NCI-H1092 (cell line): Measurements from ENCODE around the gene DCLK1.
"Not testable (repeated sequence)": the region's sequence is repeated elsewhere in the genome, so short reads cannot be mapped to it uniquely, and the experiment has no call there.

Source experiments
- DNase-seq: peaks from one replicate; lab custom pipeline; 2025; lab: John Stamatoyannopoulos, UW

The DCLK1 gene

GRCh38 chr13:36130552-36131221 is 495 bp downstream of the DCLK1 start:
- peak; percentile 39 for DNase-seq

GRCh38 chr13:36130193-36130551 is 1.0 kb downstream of the DCLK1 start:
- DNase-seq: no peak

DNA sequence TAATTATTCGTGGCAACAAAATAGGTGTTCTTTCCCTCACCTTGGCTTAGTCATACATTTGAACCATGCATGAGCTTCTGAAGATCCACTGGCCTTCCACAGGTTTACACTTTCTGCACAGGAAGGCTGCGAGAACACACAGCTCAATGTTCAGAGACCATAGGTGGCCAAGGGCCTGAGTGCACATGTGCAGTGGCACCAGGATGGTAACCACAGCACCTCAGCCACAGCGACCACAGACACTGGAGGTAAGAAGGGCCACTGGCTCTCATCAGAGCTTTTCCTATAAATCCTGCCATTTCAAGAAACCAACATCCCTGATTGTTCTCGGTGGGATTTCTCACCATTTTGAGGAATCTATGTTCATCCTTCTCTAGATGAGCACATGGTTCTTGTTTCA is 1.6 kb downstream of the DCLK1 start:
- DNase-seq: no peak

DNA sequence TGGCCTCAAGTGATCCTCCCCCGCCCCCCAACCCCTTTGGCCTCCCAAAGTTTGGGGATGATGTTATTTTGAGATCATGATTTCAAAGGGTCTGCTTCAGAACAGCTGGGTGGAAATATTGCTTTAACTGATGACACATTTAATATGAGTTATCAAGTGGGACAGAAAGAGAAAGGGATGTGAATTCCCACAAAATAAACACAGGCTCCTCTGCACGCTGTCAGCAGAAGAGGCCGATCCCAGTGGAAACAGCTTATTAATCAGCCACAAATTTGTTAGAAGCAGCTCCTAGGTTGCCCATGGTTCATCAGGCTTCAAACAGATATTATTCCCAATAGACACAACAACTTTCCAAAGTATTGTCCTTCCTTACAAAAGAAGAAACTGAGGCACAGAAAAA is 4.7 kb downstream of the DCLK1 start:
- no peak for DNase-seq

- no peak for DNase-seq
These were observed 5.3 kb downstream of the DCLK1 start for GRCh38 chr13:36125841-36126240.

DNA sequence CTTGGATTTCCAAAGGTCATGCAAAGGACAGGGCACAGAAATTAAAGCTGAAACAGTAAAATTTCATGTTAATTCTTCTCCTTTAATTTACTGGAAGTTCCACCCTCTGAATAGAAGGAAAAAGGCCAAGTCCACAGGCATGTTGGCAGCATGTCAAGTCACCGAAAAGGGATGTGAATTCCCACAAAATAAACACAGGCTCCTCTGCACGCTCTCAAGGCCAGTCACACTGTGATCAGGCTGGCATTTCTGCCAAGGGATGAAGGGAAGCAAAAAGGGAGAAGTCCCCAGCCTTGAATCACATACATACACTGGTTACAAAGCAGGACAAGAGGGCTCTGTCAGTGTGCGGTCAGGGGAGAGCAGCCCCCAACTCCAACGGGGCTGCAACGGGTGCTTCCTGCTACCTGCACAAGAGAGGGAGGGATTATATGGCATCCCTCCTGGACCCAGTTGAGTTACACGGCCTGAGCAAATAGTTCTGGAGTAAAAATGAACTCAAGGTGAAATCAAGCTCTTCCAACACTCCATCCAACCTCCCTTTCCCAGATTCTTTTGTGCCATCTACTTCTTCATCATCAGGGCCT is 6.9 kb downstream of the DCLK1 start:
- no peak for DNase-seq

- no peak for DNase-seq
These were observed 15.9 kb downstream of the DCLK1 start for GRCh38 chr13:36115306-36115705.

- DNase-seq: no peak
These were observed 16.9 kb downstream of the DCLK1 start for GRCh38 chr13:36114233-36114632.

- no peak for DNase-seq
These were observed 22.2 kb downstream of the DCLK1 start for GRCh38 chr13:36108954-36109353.

DNA sequence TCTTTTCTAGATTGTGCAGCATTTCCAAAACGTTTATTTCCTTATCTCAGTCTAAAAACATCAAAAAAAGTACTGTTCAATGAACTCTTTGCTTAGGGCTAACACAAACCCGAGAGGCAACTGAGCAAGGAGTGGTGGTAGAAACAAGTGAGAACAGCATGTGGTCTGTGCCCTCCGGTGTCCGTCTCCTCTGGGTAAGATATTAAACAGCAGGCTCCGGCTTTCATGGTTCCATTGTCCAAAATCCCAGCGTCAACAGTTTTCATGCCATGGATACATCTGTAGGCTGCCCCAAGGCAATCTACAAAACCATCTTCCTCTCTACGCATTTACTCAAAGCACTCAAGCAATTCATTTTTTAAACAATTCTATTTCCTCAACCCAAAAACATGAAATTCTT is 22.8 kb downstream of the DCLK1 start:
- no peak for DNase-seq

- no peak for DNase-seq
These were observed 23.7 kb downstream of the DCLK1 start for GRCh38 chr13:36107521-36107920.

GRCh38 chr13:36105726-36106125 is 25.5 kb downstream of the DCLK1 start:
- no peak for DNase-seq

DNA sequence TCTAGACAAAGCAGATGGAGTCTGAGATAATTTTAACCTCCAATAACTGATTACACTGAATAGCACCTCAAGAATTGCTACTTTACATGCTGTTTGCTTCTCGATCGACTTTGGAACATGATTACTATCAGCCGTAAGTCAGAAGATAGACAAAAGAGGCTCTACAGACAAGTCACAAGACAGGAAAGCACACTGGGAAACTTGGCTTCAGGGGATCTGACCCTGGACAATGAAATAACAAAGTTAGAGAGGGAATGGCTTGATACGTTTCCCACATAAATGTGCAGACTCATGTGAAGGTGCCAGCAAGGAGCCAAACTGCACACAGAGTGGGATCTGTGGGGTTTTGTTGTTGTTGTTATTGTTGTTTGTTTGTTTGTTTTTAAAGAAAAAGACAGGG is 28.5 kb downstream of the DCLK1 start:
- no peak for DNase-seq

GRCh38 chr13:36101907-36102306 is 29.3 kb downstream of the DCLK1 start:
- DNase-seq: not testable (repeated sequence)

DNA sequence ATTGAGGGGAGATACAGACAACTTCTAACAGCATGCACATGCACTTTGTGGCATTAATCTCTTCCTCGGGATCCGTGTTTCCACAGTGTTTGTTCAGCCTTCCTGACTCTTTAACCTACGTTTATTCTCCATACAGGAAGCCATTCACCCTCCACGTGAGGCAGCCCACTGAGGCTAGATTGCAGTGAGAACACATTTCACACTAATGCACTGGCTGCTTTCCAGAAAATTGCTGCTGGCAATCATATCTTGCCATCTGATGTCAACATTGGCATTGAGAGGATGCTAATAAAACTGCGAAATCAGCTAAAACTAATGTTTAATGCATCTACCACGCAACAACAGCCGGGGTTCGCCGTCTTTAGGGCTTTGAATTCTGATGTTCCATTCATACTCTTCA is 30.0 kb downstream of the DCLK1 start:
- DNase-seq: peak; percentile 37

- DNase-seq: no peak
These were observed 33.1 kb downstream of the DCLK1 start for GRCh38 chr13:36098080-36098479.

DNA sequence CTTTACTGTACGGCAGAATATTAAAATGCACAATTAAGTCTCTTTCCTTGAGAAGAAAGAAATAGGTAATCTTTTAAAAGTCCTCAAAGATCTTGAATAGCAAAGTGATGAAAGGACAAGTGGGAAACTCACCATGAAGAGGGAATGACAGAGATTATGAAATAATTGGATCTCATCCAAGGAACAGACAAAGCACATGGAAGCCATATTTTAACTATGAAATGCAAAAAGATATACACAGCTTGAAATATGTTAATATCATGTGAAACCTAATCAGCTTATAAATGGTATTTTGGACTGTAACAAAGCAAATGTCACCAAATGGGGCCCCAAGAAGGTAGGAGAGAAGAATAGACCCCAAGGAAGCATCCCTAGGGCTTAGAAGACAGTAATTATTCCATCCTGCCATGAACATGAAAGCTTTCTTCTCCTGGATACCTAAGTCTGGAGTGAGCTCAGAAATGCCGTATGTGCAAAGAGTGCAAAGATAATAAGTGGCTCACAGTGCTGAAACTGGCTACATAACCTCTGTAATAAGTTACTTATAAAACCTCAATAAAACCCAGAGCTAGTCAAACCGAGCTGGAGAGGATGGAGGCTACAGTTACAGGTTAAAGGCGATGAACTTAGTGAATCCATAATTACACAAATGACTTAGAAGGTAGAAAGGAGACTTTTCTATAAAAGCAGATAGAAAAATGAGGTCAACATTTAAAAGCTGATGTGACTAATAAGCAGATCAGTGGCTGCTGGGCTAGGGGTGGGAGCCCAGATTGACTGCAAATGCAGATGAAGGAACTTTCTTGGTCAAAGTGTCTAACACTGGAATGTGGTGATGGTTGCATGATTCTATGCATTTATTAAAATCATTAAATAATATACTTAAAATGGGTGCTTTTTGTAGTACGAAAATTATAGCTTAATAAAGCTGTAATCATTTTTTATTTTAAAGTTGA is 34.4 kb downstream of the DCLK1 start:
- no peak for DNase-seq

DNA sequence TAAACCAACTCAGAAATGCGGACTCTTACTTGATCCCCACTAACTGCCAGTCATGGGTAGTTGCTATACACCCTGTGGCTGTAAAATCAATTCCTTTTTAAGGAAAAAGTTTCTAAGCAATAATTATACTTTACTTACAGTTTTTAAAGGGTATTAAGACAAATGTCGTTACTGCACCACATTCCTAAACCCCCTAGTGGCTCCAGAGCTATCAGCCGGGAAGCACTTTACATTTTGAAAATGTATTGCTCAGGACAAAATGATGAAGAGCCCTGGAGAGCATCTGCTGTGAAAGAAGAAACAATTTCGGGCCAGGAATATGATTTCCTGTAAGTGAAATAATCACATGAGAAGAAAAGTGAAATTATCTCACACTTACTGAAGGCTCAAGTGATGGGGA is 36.7 kb downstream of the DCLK1 start:
- no peak for DNase-seq

GRCh38 chr13:36090592-36090991 is 40.6 kb downstream of the DCLK1 start:
- no peak for DNase-seq

- DNase-seq: no peak
These were observed 42.0 kb downstream of the DCLK1 start for GRCh38 chr13:36089130-36089647.

GRCh38 chr13:36088463-36088862 is 42.7 kb downstream of the DCLK1 start:
- no peak for DNase-seq

DNA sequence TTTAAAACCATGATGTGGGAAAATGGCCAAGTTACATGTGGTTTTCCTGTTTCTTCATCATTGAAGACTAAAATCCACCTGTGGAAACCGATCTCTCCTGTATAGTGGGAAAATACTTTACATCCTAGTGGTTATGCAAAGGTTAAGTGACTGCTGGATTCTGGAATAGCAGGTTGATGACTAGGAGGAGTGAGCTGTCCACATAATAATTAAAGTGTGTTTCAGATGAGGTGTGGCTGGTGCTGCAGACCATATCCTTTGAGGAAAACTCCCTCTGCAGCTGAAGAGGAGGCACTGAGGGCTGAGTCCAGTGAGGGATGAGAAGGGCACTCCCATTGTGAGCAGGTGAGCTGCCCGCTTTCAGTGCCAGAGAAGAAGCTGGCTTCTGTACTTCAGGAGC is 43.2 kb downstream of the DCLK1 start:
- DNase-seq: no peak

DNA sequence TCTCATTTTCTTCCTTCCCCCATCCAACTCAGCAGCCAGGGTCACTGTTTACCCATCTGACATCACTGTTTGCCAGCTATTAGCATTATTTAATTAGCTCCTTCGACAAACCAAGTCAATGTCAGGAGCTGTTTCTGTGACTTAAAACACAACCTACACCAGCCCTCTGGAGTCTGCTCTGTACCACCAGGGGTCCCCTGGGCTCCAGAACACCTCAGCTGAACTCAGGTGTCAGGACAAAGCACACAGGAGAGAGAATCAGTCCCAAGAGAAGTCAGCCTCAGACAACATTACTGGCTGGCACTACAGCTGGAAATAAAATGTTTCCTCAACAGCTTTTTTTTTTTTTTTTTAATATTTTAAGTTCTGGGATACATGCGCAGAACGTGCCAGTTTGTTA is 45.1 kb downstream of the DCLK1 start:
- no peak for DNase-seq
